ENCODE measurements around the gene SIPA1L3. TPM values are rescaled to one million over a fixed set of nuclear protein-coding genes. Genes with fewer than 3 reads are reported as not detected.

Gene SIPA1L3
- total RNA-seq, 1 donor: 28.9 TPM

- peak; percentile 63 for DNase-seq (ENCODE audit: low read depth)
- TF ChIP-seq CTCF (IDR thresholded peaks at IDR 0.05; ENCODE audit: insufficient read depth, low read length): no peak
Observed at GRCh38 chr19:38035515-38036495, 128.8 kb downstream of the SIPA1L3 start.

GRCh38 chr19:38036707-38037611 is 130.0 kb downstream of the SIPA1L3 start:
- no peak for TF ChIP-seq CTCF (IDR thresholded peaks at IDR 0.05; ENCODE audit: insufficient read depth, low read length)
- DNase-seq (ENCODE audit: low read depth): no peak
- no peak overlapping the region for H3K4me3 ChIP-seq (ENCODE audit: low read depth, low read length)

More at GRCh38 chr19:38035515-38036495, 128.8 kb downstream of the SIPA1L3 start:
- no peak overlapping the region for H3K4me3 ChIP-seq (ENCODE audit: low read depth, low read length)

- H3K4me3 ChIP-seq (ENCODE audit: low read depth, low read length): no peak overlapping the region
- no peak for TF ChIP-seq CTCF (IDR thresholded peaks at IDR 0.05; ENCODE audit: insufficient read depth, low read length)
- peak; percentile 60 for DNase-seq (ENCODE audit: low read depth)
Observed at GRCh38 chr19:38039966-38040365, 133.0 kb downstream of the SIPA1L3 start.

- DNase-seq (ENCODE audit: low read depth): no peak
- no peak for TF ChIP-seq CTCF (IDR thresholded peaks at IDR 0.05; ENCODE audit: insufficient read depth, low read length)
- no peak overlapping the region for H3K4me3 ChIP-seq (ENCODE audit: low read depth, low read length)
Observed at GRCh38 chr19:38042132-38042531, 135.1 kb downstream of the SIPA1L3 start.

- no peak overlapping the region for H3K4me3 ChIP-seq (ENCODE audit: low read depth, low read length)
- TF ChIP-seq CTCF (IDR thresholded peaks at IDR 0.05; ENCODE audit: insufficient read depth, low read length): no peak
- DNase-seq (ENCODE audit: low read depth): no peak
Observed at GRCh38 chr19:38043649-38044144, 136.7 kb downstream of the SIPA1L3 start.

GRCh38 chr19:38044267-38045111 is 137.5 kb downstream of the SIPA1L3 start:
- no peak overlapping the region for H3K4me3 ChIP-seq (ENCODE audit: low read depth, low read length)
- TF ChIP-seq CTCF (IDR thresholded peaks at IDR 0.05; ENCODE audit: insufficient read depth, low read length): peak; percentile 24
- peak; percentile 47 for DNase-seq (ENCODE audit: low read depth)

Data from fibroblast of the aortic adventitia (primary cell).